Heart left ventricle (tissue), 16 donors: Measurements from ENCODE around the gene TECRL. TPM values are rescaled to one million over a fixed set of nuclear protein-coding genes. Genes with fewer than 3 reads are reported as not detected.

Experiments
- ATAC-seq, 4 donors: fragments of 200-7000 bp; cut with Tn5 transposase; one replicate each; pipeline ENCODE4 v1.9.1; 2020 to 2022; ENCODE audit warnings: moderate library complexity in 4 of 4, mild to moderate bottlenecking in 3 of 4, moderate number of reproducible peaks in 1 of 4
- DNase-seq, 5 donors: peaks; one replicate each; pipeline ENCODE4 v3.0.0-alpha.2; 2020
- H3K27ac ChIP-seq, 12 donors: fragments of 200-600 bp; sonication (generic) in 4 of 12; one replicate each; pipeline versions ENCODE4 v1.5.0 to v1.8.0; 2016 to 2022; ENCODE audit warnings: mild to moderate bottlenecking in 2 of 12
- H3K27me3 ChIP-seq, 9 donors: fragments of 200-600 bp; sonication (generic) in 2 of 9; one replicate each; pipeline versions ENCODE4 v1.5.1 to v1.8.0; 2016 to 2022; ENCODE audit warnings: mild to moderate bottlenecking in 3 of 9
- H3K36me3 ChIP-seq, 9 donors: fragments of 200-600 bp; sonication (generic) in 2 of 9; one replicate each; pipeline versions ENCODE4 v1.5.0 to v1.8.0; 2018 to 2022; ENCODE audit warnings: mild to moderate bottlenecking in 2 of 9
- H3K4me1 ChIP-seq, 12 donors: fragments of 200-600 bp; sonication (generic) in 4 of 12; one replicate each; pipeline versions ENCODE4 v1.5.0 to v1.8.0; 2016 to 2022; ENCODE audit warnings: mild to moderate bottlenecking in 3 of 12
- H3K4me3 ChIP-seq, 12 donors: fragments of 200-600 bp; sonication (generic) in 4 of 12; one replicate each; pipeline versions ENCODE4 v1.5.0 to v1.8.0; 2017 to 2022; ENCODE audit warnings: mild to moderate bottlenecking in 9 of 12, moderate library complexity in 4 of 12
- H3K9me3 ChIP-seq, 12 donors: fragments of 200-600 bp; sonication (generic) in 4 of 12; one replicate each; pipeline versions ENCODE4 v1.5.0 to v1.8.0; 2016 to 2022; ENCODE audit warnings: mild to moderate bottlenecking in 1 of 12
- CTCF ChIP-seq, 12 donors: fragments of 200-600 bp; sonication (generic) in 4 of 12; IDR thresholded peaks; one replicate each; pipeline versions ENCODE4 v1.5.0 to v1.8.0; 2018 to 2022; ENCODE audit warnings: antibody characterized with exemption in 12 of 12, mild to moderate bottlenecking in 5 of 12
- POLR2A ChIP-seq, 2 donors: fragments of 450-650 bp; IDR thresholded peaks; one replicate each; pipeline ENCODE4 v1.6.1; 2017; ENCODE audit warnings: antibody characterized with exemption in 2 of 2, mild to moderate bottlenecking in 2 of 2, moderate library complexity in 2 of 2
- WGBS, 4 donors: extraction: QIAGEN DNeasy Blood & Tissue Kit in 2 of 4; methylation state at CpG; one replicate each; pipeline versions ENCODE4 v1.1.5 to v1.1.7; 2013 to 2018; 5-methylcytosine and 5-hydroxymethylcytosine counted together
- intact Hi-C, 10 donors: fragments of 100-400 bp; cut with DNase I; formaldehyde crosslinking; loops; one replicate each; pipeline versions ENCODE4 v1.11.1 to v1.14.2; 2022
- polyA plus RNA-seq, 2 donors: library from polyadenylated mRNA; stranded (reverse); fragments of 200-250 nt; gene quantifications; one replicate each; pipeline ENCODE4 v1.2.3, GENCODE V29; 2013
- total RNA-seq, 9 donors: library from RNA; depleted of rRNA in 2 of 9; stranded (reverse); fragments of >200 nt in 2 of 9; fragmentation: NEBNext Ultra II Directional in 3 of 9; extraction: Animal tissue kit (Norgen Biotek cat#: 25700) in 3 of 9; gene quantifications; one replicate each; pipeline versions ENCODE4 v1.1.0 to v1.2.4, GENCODE V29; 2016 to 2023
- donor health status: ischemic (EF 13 %, LVEDD 7.1; RV severe dilation, severe dysfunction).
- donor health status: healthy with polysubstance abuse.
- donor health status: DM: no; HTN: yes; CAD: no.
- donor health status: DM: no; HTN: no; CAD: no.
- donor health status: ischemic (EF 25% LVEDD 6.9; RV normal size, moderate dysfunction).
- donor health status: ischemic (EF 25% LVEDD 5.7; RV mildly dilated, moderate dysfunction).
- donor health status: healthy.
- donor health status: DM: yes; HTN: yes; CAD: no.
- donor health status: ischemic (EF 35%, LVEDD 5.7; RV mildly dilated, moderate dysfunction).
- donor health status: nonischemic (EF 11% LVEDD 7.7; RV severe dilation, severe dysfunction).
- donor health status: DM: yes; HTN: yes; CAD: no.
- donor health status: PGD.
- donor health status: ischemic (EF 29% LVEDD 5.4; RV normal size, mild dysfunction).
- donor health status: nonischemic (EF 23%, LVEDD 6.1; RV moderate dilation, normal function).

Gene TECRL
- total and polyA plus RNA-seq, 11 donors, result 353 to 1,384 (median 926) TPM

GRCh38 chr4:64341711-64342110 lies 67.5 kb downstream of the TECRL start:
- intact Hi-C loops, result loop anchor here in 2 of 10 donors (5.0 to 10.0 kb wide), 3 partner anchors 63 to 196 kb away; partner anchors contain the start of gene TECRL (in 2 of the 2)
- peaks cover 0 to 41% (median 14%) of the 10 kb centered on the region in 12 donors for H3K4me1 ChIP-seq
- DNase-seq (peak; percentile 76 to 93 (median 81)), ATAC-seq (peak; percentile 96 to 98 (median 96))
- H3K36me3 ChIP-seq, result no peaks in the 10 kb centered on the region
- H3K4me3 ChIP-seq, result peak overlapping the region in 1 of 12 donors; percentile 4
- H3K27ac ChIP-seq, result peak overlapping the region in 9 of 12 donors; percentile 43 to 86 (median 66)
- WGBS, 4 donors, result 17 to 48% (median 27%) methylated on average over 3 of the region's 3 CpGs
- no peaks in the 10 kb centered on the region for H3K27me3 ChIP-seq
- H3K9me3 ChIP-seq, result no peaks in the 10 kb centered on the region
- TF ChIP-seq CTCF (IDR thresholded peaks at IDR 0.05) (no peak), POLR2A (IDR thresholded peaks at IDR 0.05) (no peak)

GRCh38 chr4:64340218-64341110 lies 68.8 kb downstream of the TECRL start:
- TF ChIP-seq CTCF (IDR thresholded peaks at IDR 0.05), result no peak
- TF ChIP-seq POLR2A (IDR thresholded peaks at IDR 0.05), result no peak
- intact Hi-C loops, result loop anchor here in 2 of 10 donors (5.0 to 10.0 kb wide), 3 partner anchors 64 to 197 kb away; partner anchors contain the start of gene TECRL (in 2 of the 2)
- Histone ChIP-seq H3K36me3 (no peaks in the 10 kb centered on the region), H3K4me3 (peak overlapping the region in 2 of 12 donors; percentile 9 to 21), H3K27me3 (no peaks in the 10 kb centered on the region), H3K4me1 (peaks cover 0 to 41% (median 14%) of the 10 kb centered on the region in 12 donors), H3K9me3 (no peaks in the 10 kb centered on the region), H3K27ac (peak overlapping the region in 8 of 12 donors; percentile 50 to 86 (median 72))
- ATAC-seq, result peak; percentile 74 to 90 (median 80)
- 39 to 54% (median 44%) methylated on average over 3 to 5 of the region's 5 CpGs for WGBS, 4 donors
- DNase-seq, result peak; percentile 51 to 82 (median 72)

GRCh38 chr4:64334964-64335363 lies 74.3 kb downstream of the TECRL start:
- intact Hi-C loops, result no loop called here
- peaks cover 0 to 18% (median 3%) of the 10 kb centered on the region in 12 donors for H3K4me1 ChIP-seq
- H3K27ac ChIP-seq, result no peak overlapping the region
- no peaks in the 10 kb centered on the region for H3K27me3 ChIP-seq
- H3K4me3 ChIP-seq, result no peak overlapping the region
- DNase-seq (no peak), ATAC-seq (peak; percentile 26 to 49 (median 36))
- H3K36me3 ChIP-seq, result no peaks in the 10 kb centered on the region
- no peak for TF ChIP-seq CTCF (IDR thresholded peaks at IDR 0.05)
- H3K9me3 ChIP-seq, result no peaks in the 10 kb centered on the region
- WGBS, 4 donors, result 49 to 64% (median 57%) methylated on average over 2 of the region's 2 CpGs

GRCh38 chr4:64330143-64330542 lies 79.1 kb downstream of the TECRL start:
- Histone ChIP-seq H3K4me1 (peaks cover 0 to 28% (median 3%) of the 10 kb centered on the region in 12 donors), H3K27me3 (no peaks in the 10 kb centered on the region), H3K36me3 (peaks cover 0 to under 1% (median 0%) of the 10 kb centered on the region in 9 donors), H3K4me3 (no peak overlapping the region), H3K9me3 (peaks cover 0 to 6% (median 0%) of the 10 kb centered on the region in 12 donors), H3K27ac (no peak overlapping the region)
- intact Hi-C loops, result no loop called here
- 33 to 64% (median 46%) methylated on average over 3 of the region's 3 CpGs for WGBS, 4 donors
- TF ChIP-seq POLR2A (IDR thresholded peaks at IDR 0.05) (no peak), CTCF (IDR thresholded peaks at IDR 0.05) (no peak)
- DNase-seq (no peak), ATAC-seq (no peak)
